Left lung (tissue), 10 donors: ENCODE data around the gene STEAP1B. TPM values are rescaled to one million over a fixed set of nuclear protein-coding genes. Genes with fewer than 3 reads are reported as not detected.

Experiments
- ATAC-seq: fragments of 200-7000 bp; cut with Tn5 transposase; one replicate; pipeline ENCODE4 v1.9.1; 2020; ENCODE audit warnings: moderate library complexity
- DNase-seq, 4 donors: peaks; one replicate each; pipeline ENCODE4 v3.0.0-alpha.2; 2013 to 2020
- H3K27ac ChIP-seq, 2 donors: fragments of 200-600 bp; sonication (generic) in 1 of 2; one replicate each; pipeline versions ENCODE4 v1.5.0 to v1.8.0; 2020 to 2021
- H3K27me3 ChIP-seq, 2 donors: fragments of 200-600 bp; sonication (generic) in 1 of 2; one replicate each; pipeline versions ENCODE4 v1.5.0 to v1.8.0; 2020 to 2021
- H3K36me3 ChIP-seq, 2 donors: fragments of 200-600 bp; sonication (generic) in 1 of 2; one replicate each; pipeline versions ENCODE4 v1.5.0 to v1.8.0; 2020 to 2021
- H3K4me1 ChIP-seq, 2 donors: fragments of 200-600 bp; one replicate each; pipeline ENCODE4 v1.8.0; 2021
- H3K4me3 ChIP-seq, 2 donors: fragments of 200-600 bp; sonication (generic) in 1 of 2; one replicate each; pipeline versions ENCODE4 v1.5.0 to v1.8.0; 2020 to 2021; ENCODE audit warnings: mild to moderate bottlenecking in 1 of 2
- H3K9me3 ChIP-seq, 2 donors: fragments of 200-600 bp; sonication (generic) in 1 of 2; one replicate each; pipeline versions ENCODE4 v1.5.0 to v1.8.0; 2020 to 2021
- CTCF ChIP-seq, 2 donors: fragments of 200-600 bp; sonication (generic) in 1 of 2; IDR thresholded peaks; one replicate each; pipeline versions ENCODE4 v1.5.0 to v1.8.0; 2021; ENCODE audit warnings: antibody characterized with exemption in 2 of 2
- intact Hi-C, 2 donors: fragments of 100-400 bp; cut with DNase I; formaldehyde crosslinking; loops; one replicate each; pipeline versions ENCODE4 v1.11.2 to v1.14.2; 2022
- polyA plus RNA-seq, 6 donors: library from polyadenylated mRNA; unstranded; fragments of 120-200 nt; gene quantifications; one replicate each; pipeline ENCODE4 v1.2.1, GENCODE V29; 2013; ENCODE audit not compliant: insufficient read length in 6 of 6
- total RNA-seq, 2 donors: library from RNA; stranded (reverse); fragmentation: NEBNext Ultra II Directional; extraction: Animal tissue kit (Norgen Biotek cat#: 25700); gene quantifications; one replicate each; pipeline ENCODE4 v1.2.1, GENCODE V29; 2021
- donor health status: DM: no; HTN: yes; CAD: no.
- donor health status: DM: no; HTN: no; CAD: no.

Gene STEAP1B
- total and polyA plus RNA-seq, 8 donors: 0.85 to 3.4 (median 2.7) TPM

- intact Hi-C loops: no loop called here
Observed at GRCh38 chr7:22430457-22430856, 69.5 kb downstream of the STEAP1B start.

GRCh38 chr7:22429386-22429785 is 70.6 kb downstream of the STEAP1B start:
- Histone ChIP-seq H3K36me3 (no peaks in the 10 kb centered on the region), H3K9me3 (no peaks in the 10 kb centered on the region), H3K4me1 (no peaks in the 10 kb centered on the region), H3K27ac (no peak overlapping the region), H3K4me3 (no peak overlapping the region), H3K27me3 (no peaks in the 10 kb centered on the region)
- ATAC-seq (no peak), DNase-seq (no peak)
- TF ChIP-seq CTCF (IDR thresholded peaks at IDR 0.05): no peak
- intact Hi-C loops: no loop called here

More at GRCh38 chr7:22430457-22430856, 69.5 kb downstream of the STEAP1B start:
- no peaks in the 10 kb centered on the region for H3K4me1 ChIP-seq
- H3K9me3 ChIP-seq: no peaks in the 10 kb centered on the region
- no peak for TF ChIP-seq CTCF (IDR thresholded peaks at IDR 0.05)
- no peak overlapping the region for H3K4me3 ChIP-seq
- no peak overlapping the region for H3K27ac ChIP-seq
- no peak for ATAC-seq
- H3K36me3 ChIP-seq: no peaks in the 10 kb centered on the region
- DNase-seq: no peak
- H3K27me3 ChIP-seq: no peaks in the 10 kb centered on the region

- no peaks in the 10 kb centered on the region for H3K36me3 ChIP-seq
- no peak for TF ChIP-seq CTCF (IDR thresholded peaks at IDR 0.05)
- H3K4me3 ChIP-seq: no peak overlapping the region
- intact Hi-C loops: no loop called here
- no peaks in the 10 kb centered on the region for H3K27me3 ChIP-seq
- no peaks in the 10 kb centered on the region for H3K4me1 ChIP-seq
- DNase-seq (no peak), ATAC-seq (no peak)
- no peaks in the 10 kb centered on the region for H3K9me3 ChIP-seq
- H3K27ac ChIP-seq: no peak overlapping the region
Observed at GRCh38 chr7:22427855-22428254, 72.1 kb downstream of the STEAP1B start.

GRCh38 chr7:22427104-22427503 is 72.9 kb downstream of the STEAP1B start:
- Histone ChIP-seq H3K27me3 (no peaks in the 10 kb centered on the region), H3K27ac (no peak overlapping the region), H3K4me1 (no peaks in the 10 kb centered on the region), H3K36me3 (no peaks in the 10 kb centered on the region), H3K4me3 (no peak overlapping the region), H3K9me3 (no peaks in the 10 kb centered on the region)
- TF ChIP-seq CTCF (IDR thresholded peaks at IDR 0.05): no peak
- DNase-seq (no peak), ATAC-seq (no peak)
- intact Hi-C loops: no loop called here

GRCh38 chr7:22426463-22427094 is 73.4 kb downstream of the STEAP1B start:
- no peak overlapping the region for H3K27ac ChIP-seq
- ATAC-seq (no peak), DNase-seq (no peak)
- intact Hi-C loops: no loop called here
- H3K4me3 ChIP-seq: no peak overlapping the region
- no peaks in the 10 kb centered on the region for H3K4me1 ChIP-seq
- no peaks in the 10 kb centered on the region for H3K9me3 ChIP-seq
- no peaks in the 10 kb centered on the region for H3K27me3 ChIP-seq
- no peak for TF ChIP-seq CTCF (IDR thresholded peaks at IDR 0.05)
- H3K36me3 ChIP-seq: no peaks in the 10 kb centered on the region
